Measurements from ENCODE around the gene C1orf167. TPM values are rescaled to one million over a fixed set of nuclear protein-coding genes. Genes with fewer than 3 reads are reported as not detected.

Gene C1orf167
- total RNA-seq, 4 donors from 2014 or later = 0.21 to 0.82 TPM; not detected in 2

- intact Hi-C loops (cut with DNase I; ENCODE audit: low total_unique reads) = no loop called here
- Histone ChIP-seq H3K4me3 (no peak overlapping the region), H3K9me3 (no peaks in the 10 kb centered on the region), H3K27me3 (no peaks in the 10 kb centered on the region), H3K4me1 (no peaks in the 10 kb centered on the region), H3K36me3 (no peaks in the 10 kb centered on the region), H3K27ac (no peak overlapping the region)
- no peak for TF ChIP-seq POLR2A (IDR thresholded peaks at IDR 0.05)
- TF ChIP-seq, protein P1, sequence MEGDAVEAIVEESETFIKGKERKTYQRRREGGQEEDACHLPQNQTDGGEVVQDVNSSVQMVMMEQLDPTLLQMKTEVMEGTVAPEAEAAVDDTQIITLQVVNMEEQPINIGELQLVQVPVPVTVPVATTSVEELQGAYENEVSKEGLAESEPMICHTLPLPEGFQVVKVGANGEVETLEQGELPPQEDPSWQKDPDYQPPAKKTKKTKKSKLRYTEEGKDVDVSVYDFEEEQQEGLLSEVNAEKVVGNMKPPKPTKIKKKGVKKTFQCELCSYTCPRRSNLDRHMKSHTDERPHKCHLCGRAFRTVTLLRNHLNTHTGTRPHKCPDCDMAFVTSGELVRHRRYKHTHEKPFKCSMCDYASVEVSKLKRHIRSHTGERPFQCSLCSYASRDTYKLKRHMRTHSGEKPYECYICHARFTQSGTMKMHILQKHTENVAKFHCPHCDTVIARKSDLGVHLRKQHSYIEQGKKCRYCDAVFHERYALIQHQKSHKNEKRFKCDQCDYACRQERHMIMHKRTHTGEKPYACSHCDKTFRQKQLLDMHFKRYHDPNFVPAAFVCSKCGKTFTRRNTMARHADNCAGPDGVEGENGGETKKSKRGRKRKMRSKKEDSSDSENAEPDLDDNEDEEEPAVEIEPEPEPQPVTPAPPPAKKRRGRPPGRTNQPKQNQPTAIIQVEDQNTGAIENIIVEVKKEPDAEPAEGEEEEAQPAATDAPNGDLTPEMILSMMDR (IDR thresholded peaks at IDR 0.05) = no peak
- no peak for DNase-seq
Measured at GRCh38 chr1:11740258-11741192, 21.5 kb upstream of the C1orf167 start.

- Histone ChIP-seq H3K4me1 (no peaks in the 10 kb centered on the region), H3K9me3 (no peaks in the 10 kb centered on the region), H3K27ac (no peak overlapping the region), H3K36me3 (no peaks in the 10 kb centered on the region), H3K27me3 (no peaks in the 10 kb centered on the region), H3K4me3 (no peak overlapping the region)
- TF ChIP-seq POLR2A (IDR thresholded peaks at IDR 0.05) = no peak
- TF ChIP-seq, protein P1 (IDR thresholded peaks at IDR 0.05) = no peak
- no peak for DNase-seq
- intact Hi-C loops (cut with DNase I; ENCODE audit: low total_unique reads) = no loop called here
Measured at GRCh38 chr1:11741482-11741881, 20.5 kb upstream of the C1orf167 start.

DNA sequence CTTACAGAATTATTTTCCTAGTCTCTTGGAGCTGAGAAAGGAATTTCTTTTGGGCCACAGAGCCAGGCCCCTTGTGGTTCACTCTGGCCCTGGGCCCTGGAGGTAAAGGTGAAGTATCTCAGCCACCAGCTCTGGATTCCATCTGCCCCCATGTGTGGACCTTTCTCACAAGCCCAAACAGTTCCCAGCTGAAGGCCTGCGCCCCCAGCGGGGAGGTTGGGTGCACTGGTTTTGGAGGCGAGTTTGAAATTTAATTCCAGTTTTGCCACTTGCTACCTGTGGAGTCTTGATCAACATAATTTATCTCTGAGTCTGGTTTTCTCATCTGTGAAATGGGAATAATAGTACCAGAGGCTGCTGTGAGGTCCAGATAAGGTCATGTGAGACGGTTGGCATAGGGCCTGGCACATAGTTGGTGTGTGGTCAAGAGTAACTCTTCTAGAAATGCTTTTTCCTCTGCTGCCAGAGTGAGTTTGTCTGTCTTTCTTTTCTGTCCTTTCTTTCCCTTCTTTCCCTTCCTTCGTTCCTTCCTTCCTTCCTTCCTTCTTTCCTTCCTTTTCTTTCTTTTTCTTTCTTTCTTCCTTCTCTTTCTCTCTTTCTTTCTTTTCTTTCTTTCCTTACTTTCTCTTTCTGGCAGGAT lies 20.0 kb upstream of the C1orf167 start:
- TF ChIP-seq POLR2A (IDR thresholded peaks at IDR 0.05) = no peak
- TF ChIP-seq, protein P1 (IDR thresholded peaks at IDR 0.05) = no peak
- no peak overlapping the region for H3K27ac ChIP-seq

DNA sequence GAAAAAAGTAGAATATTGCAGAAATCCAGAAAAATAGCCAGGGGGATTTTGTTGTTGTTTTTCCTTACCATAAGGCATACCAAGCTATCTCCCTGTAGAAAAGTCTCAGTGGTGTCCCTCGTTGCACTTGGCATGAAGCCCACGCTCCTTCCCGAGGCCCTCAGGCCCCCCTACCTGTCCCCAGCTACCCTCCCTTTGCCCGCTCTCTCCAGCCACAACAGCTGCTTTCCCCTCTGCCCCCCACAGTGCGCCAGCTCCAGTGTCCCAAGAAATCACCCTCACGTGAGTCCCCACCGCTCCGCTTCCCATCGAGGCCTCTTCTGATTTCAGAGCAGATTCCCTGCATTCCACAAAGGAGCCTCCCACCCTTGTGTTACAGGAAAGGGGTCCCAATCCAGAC lies 17.7 kb upstream of the C1orf167 start:
- no peaks in the 10 kb centered on the region for H3K27me3 ChIP-seq
- no peak for TF ChIP-seq POLR2A (IDR thresholded peaks at IDR 0.05)
- TF ChIP-seq, protein P1 (IDR thresholded peaks at IDR 0.05) = no peak
- H3K4me1 ChIP-seq = no peaks in the 10 kb centered on the region
- H3K36me3 ChIP-seq = no peaks in the 10 kb centered on the region
- no peak overlapping the region for H3K27ac ChIP-seq
- no peak for DNase-seq
- intact Hi-C loops (cut with DNase I; ENCODE audit: low total_unique reads) = no loop called here
- H3K9me3 ChIP-seq = no peaks in the 10 kb centered on the region
- H3K4me3 ChIP-seq = no peak overlapping the region

More for the DNA sequence above, 20.0 kb upstream of the C1orf167 start:
- no peaks in the 10 kb centered on the region for H3K36me3 ChIP-seq
- no peaks in the 10 kb centered on the region for H3K4me1 ChIP-seq
- no peaks in the 10 kb centered on the region for H3K27me3 ChIP-seq
- H3K4me3 ChIP-seq = no peak overlapping the region
- intact Hi-C loops (cut with DNase I; ENCODE audit: low total_unique reads) = no loop called here
- DNase-seq = no peak
- H3K9me3 ChIP-seq = no peaks in the 10 kb centered on the region

- TF ChIP-seq, protein P1 (IDR thresholded peaks at IDR 0.05) = no peak
- TF ChIP-seq POLR2A (IDR thresholded peaks at IDR 0.05) = no peak
- Histone ChIP-seq H3K4me1 (no peaks in the 10 kb centered on the region), H3K36me3 (no peaks in the 10 kb centered on the region), H3K27me3 (no peaks in the 10 kb centered on the region), H3K27ac (no peak overlapping the region), H3K4me3 (no peak overlapping the region), H3K9me3 (no peaks in the 10 kb centered on the region)
- intact Hi-C loops (cut with DNase I; ENCODE audit: low total_unique reads) = no loop called here
- DNase-seq = no peak
Measured at GRCh38 chr1:11746092-11746491, 15.9 kb upstream of the C1orf167 start.

Measured in uterus (tissue), 4 donors.